ENCODE measurements around the gene CALD1. TPM values are rescaled to one million over a fixed set of nuclear protein-coding genes. Genes with fewer than 3 reads are reported as not detected.
A peak's percentile ranks its signal among the peaks of the same experiment; 100 is the strongest.

Gene CALD1
- total RNA-seq, 2 donors from 2014 or later: 912 to 1,038 TPM

DNA sequence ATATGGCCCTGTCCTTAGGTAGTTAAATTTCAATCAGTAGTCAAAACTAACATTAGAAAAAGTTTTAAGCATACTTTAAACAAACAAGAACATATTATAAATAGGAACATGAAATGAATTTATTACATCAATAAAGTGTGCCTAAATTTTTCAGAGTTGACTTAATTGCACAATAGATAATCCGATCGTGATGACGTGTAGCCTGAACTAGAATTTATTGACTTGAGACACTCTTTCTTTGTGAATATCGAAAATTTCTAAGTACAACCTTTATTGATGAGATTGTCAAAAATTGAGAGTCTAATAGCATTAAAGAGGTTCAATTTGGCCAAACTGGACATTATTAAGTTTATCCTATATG is 56.0 kb downstream of the CALD1 start:
- Histone ChIP-seq H3K36me3 (peaks cover 2% of the 10 kb centered on the region), H3K4me3 (no peak overlapping the region), H3K27me3 (replicated peaks; ENCODE audit: insufficient read depth) (no peaks in the 10 kb centered on the region), H3K27ac (peak overlapping the region; percentile 92 to 93), H3K9me3 (no peaks in the 10 kb centered on the region), H3K4me1 (ENCODE audit: control insufficient read depth in 1 of 2, low read depth in 2 of 2) (peaks cover 34 to 100% of the 10 kb centered on the region in 2 donors)
- TF ChIP-seq CTCF (IDR thresholded peaks at IDR 0.05): no peak
- no peak for DNase-seq (ENCODE audit: low spot score)
- ATAC-seq (ENCODE audit: insufficient number of reproducible peaks, low FRiP score, low read depth): no peak

GRCh38 chr7:134836447-134836846 is 57.0 kb downstream of the CALD1 start:
- DNase-seq (ENCODE audit: low spot score): no peak
- H3K36me3 ChIP-seq: peaks cover 2% of the 10 kb centered on the region
- peak overlapping the region; percentile 29 for H3K4me3 ChIP-seq
- H3K27me3 ChIP-seq (replicated peaks; ENCODE audit: insufficient read depth): no peaks in the 10 kb centered on the region
- peak; percentile 58 for ATAC-seq (ENCODE audit: insufficient number of reproducible peaks, low FRiP score, low read depth)
- no peaks in the 10 kb centered on the region for H3K9me3 ChIP-seq
- peaks cover 28 to 98% of the 10 kb centered on the region in 2 donors for H3K4me1 ChIP-seq (ENCODE audit: control insufficient read depth in 1 of 2, low read depth in 2 of 2)
- TF ChIP-seq CTCF (IDR thresholded peaks at IDR 0.05): no peak
- peak overlapping the region; percentile 92 to 93 for H3K27ac ChIP-seq

DNA sequence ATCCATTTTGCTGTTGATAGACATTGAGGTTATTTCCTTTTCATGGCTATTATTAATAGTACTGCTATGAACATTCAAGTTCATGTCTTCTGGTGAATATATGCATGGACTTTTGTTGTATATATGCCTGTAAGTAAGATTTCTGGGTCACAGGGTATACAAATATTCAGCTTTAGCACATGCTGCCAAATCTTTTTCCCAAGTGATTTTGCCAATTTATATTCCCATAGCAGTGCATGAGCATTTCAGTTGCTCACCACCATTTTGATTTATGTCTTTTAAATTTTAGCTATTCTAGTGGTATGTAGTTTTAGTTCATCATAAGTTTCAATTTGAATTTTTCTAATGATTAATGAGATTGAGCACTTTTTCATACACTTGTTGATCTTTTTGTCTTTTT is 59.9 kb downstream of the CALD1 start:
- Histone ChIP-seq H3K4me3 (no peak overlapping the region), H3K4me1 (ENCODE audit: control insufficient read depth in 1 of 2, low read depth in 2 of 2) (peaks cover 37 to 98% of the 10 kb centered on the region in 2 donors), H3K27ac (peak overlapping the region; percentile 92 to 93), H3K9me3 (no peaks in the 10 kb centered on the region), H3K27me3 (replicated peaks; ENCODE audit: insufficient read depth) (no peaks in the 10 kb centered on the region), H3K36me3 (peaks cover 8% of the 10 kb centered on the region)
- DNase-seq (ENCODE audit: low spot score) (no peak), ATAC-seq (ENCODE audit: insufficient number of reproducible peaks, low FRiP score, low read depth) (no peak)
- TF ChIP-seq CTCF (IDR thresholded peaks at IDR 0.05): no peak

DNA sequence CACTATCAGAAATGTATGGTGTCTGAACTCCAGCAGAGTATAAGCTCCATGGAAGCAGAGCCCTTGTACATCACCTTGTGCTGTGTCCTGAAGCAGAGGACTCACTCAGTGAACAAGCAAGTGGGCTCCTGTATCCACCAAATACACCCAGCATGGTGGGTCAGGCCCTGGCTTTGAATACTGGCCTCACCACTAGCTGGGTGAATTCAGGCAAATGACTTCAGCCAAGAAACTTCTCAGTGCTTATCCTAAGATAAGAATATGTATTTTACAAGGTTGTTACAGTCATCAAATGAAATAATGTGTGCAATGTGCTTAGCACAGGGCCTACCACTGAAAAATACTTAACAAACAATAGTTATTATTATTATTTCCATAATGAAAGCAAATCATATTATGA is 62.6 kb downstream of the CALD1 start:
- Histone ChIP-seq H3K27ac (peak overlapping the region; percentile 71 to 72), H3K4me1 (ENCODE audit: control insufficient read depth in 1 of 2, low read depth in 2 of 2) (peaks cover 57 to 98% of the 10 kb centered on the region in 2 donors), H3K27me3 (replicated peaks; ENCODE audit: insufficient read depth) (no peaks in the 10 kb centered on the region), H3K36me3 (peaks cover 26% of the 10 kb centered on the region), H3K4me3 (no peak overlapping the region), H3K9me3 (no peaks in the 10 kb centered on the region)
- TF ChIP-seq CTCF (IDR thresholded peaks at IDR 0.05): no peak
- DNase-seq (ENCODE audit: low spot score): no peak
- ATAC-seq (ENCODE audit: insufficient number of reproducible peaks, low FRiP score, low read depth): no peak

GRCh38 chr7:134842886-134843430 is 63.5 kb downstream of the CALD1 start:
- Histone ChIP-seq H3K27ac (peak overlapping the region; percentile 60 to 71), H3K27me3 (replicated peaks; ENCODE audit: insufficient read depth) (no peaks in the 10 kb centered on the region), H3K4me3 (peak overlapping the region; percentile 45), H3K4me1 (ENCODE audit: control insufficient read depth in 1 of 2, low read depth in 2 of 2) (peaks cover 65 to 98% of the 10 kb centered on the region in 2 donors), H3K36me3 (peaks cover 26% of the 10 kb centered on the region), H3K9me3 (no peaks in the 10 kb centered on the region)
- TF ChIP-seq CTCF (IDR thresholded peaks at IDR 0.05): no peak
- no peak for ATAC-seq (ENCODE audit: insufficient number of reproducible peaks, low FRiP score, low read depth)
- DNase-seq (ENCODE audit: low spot score): no peak
